H9 (cell line): ENCODE measurements around the gene GHITM. TPM values are rescaled to one million over a fixed set of nuclear protein-coding genes. Genes with fewer than 3 reads are reported as not detected.

Experiments
- DNase-seq: peaks from one replicate; pipeline ENCODE4 v3.0.0-alpha.2; 2017
- H2AFZ ChIP-seq: one replicate; pipeline ENCODE4 v1.6.1; 2013; ENCODE audit warnings: mild to moderate bottlenecking, low read length, control low read depth, moderate library complexity
- H2AK5ac ChIP-seq: 2 replicates; pipeline ENCODE4 v1.6.1; 2013; ENCODE audit warnings: low read length, control low read depth, mixed read lengths; ENCODE audit not compliant: insufficient read length
- H2BK120ac ChIP-seq: one replicate; pipeline ENCODE4 v1.6.1; 2013; ENCODE audit warnings: low read depth, mild to moderate bottlenecking, low read length, control low read depth, inconsistent platforms; ENCODE audit not compliant: poor library complexity, severe bottlenecking
- H2BK12ac ChIP-seq: 2 replicates; pipeline ENCODE4 v1.6.1; 2013; ENCODE audit warnings: low read length, control low read depth, mixed read lengths, low read depth; ENCODE audit not compliant: insufficient read length
- H2BK15ac ChIP-seq: 2 replicates; pipeline ENCODE4 v1.6.1; 2013; ENCODE audit warnings: low read depth, low read length, control low read depth
- H2BK20ac ChIP-seq: one replicate; pipeline ENCODE4 v1.6.1; 2013; ENCODE audit warnings: low read depth, mild to moderate bottlenecking, low read length, control low read depth, inconsistent platforms; ENCODE audit not compliant: poor library complexity, severe bottlenecking
- H2BK5ac ChIP-seq: 2 replicates; pipeline ENCODE4 v1.6.1; 2013; ENCODE audit warnings: low read length, control low read depth, mixed read lengths; ENCODE audit not compliant: insufficient read length
- H3K14ac ChIP-seq: 2 replicates; pipeline ENCODE4 v1.6.1; 2013; ENCODE audit warnings: low read length, control low read depth; ENCODE audit not compliant: insufficient read depth
- H3K18ac ChIP-seq: 2 replicates; pipeline ENCODE4 v1.6.1; 2013; ENCODE audit warnings: low read depth, mild to moderate bottlenecking, mixed read lengths, low read length, control low read depth; ENCODE audit not compliant: insufficient read length
- H3K23ac ChIP-seq: 2 replicates; pipeline ENCODE4 v1.6.1; 2013; ENCODE audit warnings: low read length, control low read depth, mixed read lengths, low read depth; ENCODE audit not compliant: insufficient read length
- H3K23me2 ChIP-seq: 2 replicates; pipeline ENCODE4 v1.6.1; 2013; ENCODE audit warnings: low read depth, mild to moderate bottlenecking, mixed read lengths, low read length, control low read depth; ENCODE audit not compliant: insufficient read length, poor library complexity, severe bottlenecking
- H3K27ac ChIP-seq: 2 replicates; pipeline ENCODE4 v1.5.1; 2013; ENCODE audit warnings: low read length, control low read depth, mixed read lengths, low read depth; ENCODE audit not compliant: insufficient read length
- H3K27me3 ChIP-seq: 2 replicates; pipeline ENCODE4 v1.6.1; 2013; ENCODE audit warnings: low read length, control low read depth, inconsistent platforms; ENCODE audit not compliant: insufficient read depth
- H3K4ac ChIP-seq: 2 replicates; pipeline ENCODE4 v1.6.1; 2013; ENCODE audit warnings: low read depth, mild to moderate bottlenecking, control low read depth, inconsistent platforms, low read length, moderate library complexity
- H3K4me1 ChIP-seq: 2 replicates; pipeline ENCODE4 v1.6.1; 2013; ENCODE audit warnings: low read length, control low read depth, inconsistent platforms; ENCODE audit not compliant: insufficient read depth
- H3K4me2 ChIP-seq: 2 replicates; pipeline ENCODE4 v1.6.1; 2013; ENCODE audit warnings: low read length, control low read depth, mixed read lengths; ENCODE audit not compliant: insufficient read length, insufficient read depth
- H3K56ac ChIP-seq: 2 replicates; pipeline ENCODE4 v1.6.1; 2013; ENCODE audit warnings: low read depth, mild to moderate bottlenecking, mixed read lengths, low read length, control low read depth; ENCODE audit not compliant: insufficient read length
- H3K79me1 ChIP-seq: 2 replicates; pipeline ENCODE4 v1.6.1; 2013; ENCODE audit warnings: low read depth, mild to moderate bottlenecking, moderate library complexity, low read length, control low read depth, inconsistent platforms; ENCODE audit not compliant: insufficient read depth, poor library complexity, severe bottlenecking
- H3K79me2 ChIP-seq: 2 replicates; pipeline ENCODE4 v1.6.1; 2013; ENCODE audit warnings: low read length, control low read depth, inconsistent platforms; ENCODE audit not compliant: insufficient read depth
- H3K9ac ChIP-seq: 2 replicates; pipeline ENCODE4 v1.6.1; 2013; ENCODE audit warnings: low read length, control low read depth, mixed read lengths; ENCODE audit not compliant: insufficient read length; ENCODE audit errors: extremely low read depth
- H3K9me3 ChIP-seq: one replicate; pipeline ENCODE4 v1.6.1; 2013; ENCODE audit warnings: low read depth, low read length, inconsistent platforms; ENCODE audit not compliant: control insufficient read depth
- H3T11ph ChIP-seq: one replicate; pipeline ENCODE4 v1.6.1; 2013; ENCODE audit warnings: mild to moderate bottlenecking, low read length, control low read depth, inconsistent platforms
- H4K20me1 ChIP-seq: one replicate; pipeline ENCODE4 v1.6.1; 2013; ENCODE audit not compliant: control insufficient read depth, insufficient read length, insufficient read depth
- H4K5ac ChIP-seq: 2 replicates; pipeline ENCODE4 v1.6.1; 2013; ENCODE audit warnings: low read depth, mild to moderate bottlenecking, mixed read lengths, low read length, control low read depth; ENCODE audit not compliant: insufficient read length
- H4K8ac ChIP-seq: replicated peaks from 2 replicates; pipeline ENCODE4 v1.6.1; 2013; ENCODE audit warnings: low read length, control low read depth, mixed read lengths, low read depth; ENCODE audit not compliant: insufficient read length
- H4K91ac ChIP-seq: 2 replicates; pipeline ENCODE4 v1.6.1; 2013; ENCODE audit warnings: low read depth, mild to moderate bottlenecking, moderate library complexity, mixed read lengths, low read length, control low read depth; ENCODE audit not compliant: insufficient read length
- H3K27ac Mint-ChIP-seq, 3 experiments: 2 replicates in 2 of 3; 3 replicates in 1 of 3; pipeline ENCODE4 v1.8.0; 2020 to 2021; ENCODE audit warnings: mixed read lengths in 3 of 3, mild to moderate bottlenecking in 1 of 3, moderate library complexity in 1 of 3
- H3K27me3 Mint-ChIP-seq: 2 replicates; pipeline ENCODE4 v1.8.0; 2021; ENCODE audit warnings: low read depth, mild to moderate bottlenecking, moderate library complexity, mixed read lengths
- H3K36me3 Mint-ChIP-seq, 3 experiments: 2 replicates in 2 of 3; 3 replicates in 1 of 3; pipeline ENCODE4 v1.8.0; 2020 to 2021; ENCODE audit warnings: low read depth in 3 of 3, mixed read lengths in 3 of 3; ENCODE audit not compliant: insufficient read depth in 1 of 3
- H3K4me1 Mint-ChIP-seq, 2 experiments: 2 replicates each; pipeline ENCODE4 v1.8.0; 2020; ENCODE audit warnings: mixed read lengths in 2 of 2
- H3K4me3 Mint-ChIP-seq, 2 experiments: 2 replicates in 1 of 2; 3 replicates in 1 of 2; pipeline ENCODE4 v1.8.0; 2020 to 2021; ENCODE audit warnings: mild to moderate bottlenecking in 2 of 2, mixed read lengths in 2 of 2, moderate library complexity in 1 of 2
- H3K9me3 Mint-ChIP-seq, 2 experiments: 2 replicates in 1 of 2; 3 replicates in 1 of 2; pipeline ENCODE4 v1.8.0; 2020; ENCODE audit warnings: mild to moderate bottlenecking in 2 of 2, mixed read lengths in 2 of 2, moderate library complexity in 1 of 2
- WGBS: extraction: QIAGEN DNeasy Blood & Tissue Kit; methylation state at CpG from one replicate; pipeline ENCODE4 v1.1.7; 2013; ENCODE audit warnings: missing lambda C conversion rate, low lambda C conversion rate, mixed read lengths; ENCODE audit not compliant: insufficient read length; ENCODE audit errors: extremely low coverage; 5-methylcytosine and 5-hydroxymethylcytosine counted together
- total RNA-seq: library from RNA; stranded (reverse); gene quantifications from 2 replicates; pipeline ENCODE4 v1.2.1, GENCODE V29; 2021
- TF ChIP-seq, protein P1 (sequence below): fragments of 200-600 bp; sonication (generic); conservative IDR thresholded peaks from 3 replicates; pipeline ENCODE4 v1.8.0; 2021; ENCODE audit warnings: antibody characterized with exemption, mild to moderate bottlenecking

The GHITM gene
- total RNA-seq, 1 experiment from 2014 or later = 95.6 TPM

DNA sequence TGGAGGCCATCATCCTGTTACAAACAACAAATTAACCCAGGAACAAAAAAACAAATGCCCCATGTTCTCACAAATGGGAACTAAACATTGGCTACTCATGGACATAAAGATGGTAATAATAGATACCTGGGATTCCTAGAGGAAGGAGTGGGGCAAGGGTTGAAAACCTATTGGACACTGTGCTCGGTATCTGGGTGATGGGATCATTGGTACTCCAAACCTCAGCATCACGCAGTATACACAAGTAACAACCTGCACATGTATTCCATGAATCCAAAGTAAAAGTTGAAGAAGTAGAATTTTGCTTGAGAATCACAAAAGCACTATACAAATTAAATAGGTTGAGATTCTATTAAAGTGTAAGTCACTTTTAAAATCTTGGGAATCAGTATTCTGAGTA, 16.7 kb downstream of the GHITM start:
- H3K4me1 ChIP-seq = peaks cover 4% of the 10 kb centered on the region; the same call in 1 of the 2 replicates

More for the DNA sequence above, 16.7 kb downstream of the GHITM start:
- Histone ChIP-seq H3K79me2 (no peaks in the 10 kb centered on the region), H3T11ph (no peak overlapping the region), H3K56ac (no peak overlapping the region), H3K4me2 (no peak overlapping the region), H3K9me3 (no peaks in the 10 kb centered on the region), H4K5ac (no peak overlapping the region), H3K27ac (no peak overlapping the region), H3K27me3 (no peaks in the 10 kb centered on the region), H3K4ac (no peak overlapping the region), H2AK5ac (no peak overlapping the region), H2BK5ac (no peak overlapping the region), H2BK20ac (no peak overlapping the region), H2AFZ (no peak overlapping the region), H3K23me2 (no peaks in the 10 kb centered on the region), H2BK15ac (no peak overlapping the region), H3K14ac (no peak overlapping the region), H3K9ac (no peak overlapping the region), H2BK12ac (no peak overlapping the region), H2BK120ac (no peak overlapping the region), H3K23ac (no peak overlapping the region), H4K8ac (no peak overlapping the region), H3K18ac (no peak overlapping the region), H4K91ac (no peak overlapping the region), H3K79me1 (no peaks in the 10 kb centered on the region), H4K20me1 (no peaks in the 10 kb centered on the region)
- peaks cover 12 to 35% (median 34%) of the 10 kb centered on the region in 3 experiments; a peak in 6 of 7 replicates for H3K36me3 Mint-ChIP-seq
- no CpG with 5 or more reads among the region's 2 CpGs for WGBS
- no peak for DNase-seq
- peaks cover 32 to 35% of the 10 kb centered on the region in 2 experiments for H3K4me1 Mint-ChIP-seq
- TF ChIP-seq, protein P1, sequence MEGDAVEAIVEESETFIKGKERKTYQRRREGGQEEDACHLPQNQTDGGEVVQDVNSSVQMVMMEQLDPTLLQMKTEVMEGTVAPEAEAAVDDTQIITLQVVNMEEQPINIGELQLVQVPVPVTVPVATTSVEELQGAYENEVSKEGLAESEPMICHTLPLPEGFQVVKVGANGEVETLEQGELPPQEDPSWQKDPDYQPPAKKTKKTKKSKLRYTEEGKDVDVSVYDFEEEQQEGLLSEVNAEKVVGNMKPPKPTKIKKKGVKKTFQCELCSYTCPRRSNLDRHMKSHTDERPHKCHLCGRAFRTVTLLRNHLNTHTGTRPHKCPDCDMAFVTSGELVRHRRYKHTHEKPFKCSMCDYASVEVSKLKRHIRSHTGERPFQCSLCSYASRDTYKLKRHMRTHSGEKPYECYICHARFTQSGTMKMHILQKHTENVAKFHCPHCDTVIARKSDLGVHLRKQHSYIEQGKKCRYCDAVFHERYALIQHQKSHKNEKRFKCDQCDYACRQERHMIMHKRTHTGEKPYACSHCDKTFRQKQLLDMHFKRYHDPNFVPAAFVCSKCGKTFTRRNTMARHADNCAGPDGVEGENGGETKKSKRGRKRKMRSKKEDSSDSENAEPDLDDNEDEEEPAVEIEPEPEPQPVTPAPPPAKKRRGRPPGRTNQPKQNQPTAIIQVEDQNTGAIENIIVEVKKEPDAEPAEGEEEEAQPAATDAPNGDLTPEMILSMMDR = no peak
- no peak overlapping the region for H3K4me3 Mint-ChIP-seq
- H3K27ac Mint-ChIP-seq = no peak overlapping the region
- no peaks in the 10 kb centered on the region for H3K9me3 Mint-ChIP-seq
- H3K27me3 Mint-ChIP-seq = no peaks in the 10 kb centered on the region
